IPS-NIHi11 (cell line): Measurements from ENCODE around the gene ARMC5.
A peak's percentile ranks its signal among the peaks of the same experiment; 100 is the strongest.
"Not testable (repeated sequence)": the region's sequence is repeated elsewhere in the genome, so short reads cannot be mapped to it uniquely, and the experiment has no call there.

Experiments used
- DNase-seq: peaks from one replicate; pipeline ENCODE4 v3.0.0; 2012; ENCODE audit warnings: mixed read lengths, low spot score

The ARMC5 gene, protein sequence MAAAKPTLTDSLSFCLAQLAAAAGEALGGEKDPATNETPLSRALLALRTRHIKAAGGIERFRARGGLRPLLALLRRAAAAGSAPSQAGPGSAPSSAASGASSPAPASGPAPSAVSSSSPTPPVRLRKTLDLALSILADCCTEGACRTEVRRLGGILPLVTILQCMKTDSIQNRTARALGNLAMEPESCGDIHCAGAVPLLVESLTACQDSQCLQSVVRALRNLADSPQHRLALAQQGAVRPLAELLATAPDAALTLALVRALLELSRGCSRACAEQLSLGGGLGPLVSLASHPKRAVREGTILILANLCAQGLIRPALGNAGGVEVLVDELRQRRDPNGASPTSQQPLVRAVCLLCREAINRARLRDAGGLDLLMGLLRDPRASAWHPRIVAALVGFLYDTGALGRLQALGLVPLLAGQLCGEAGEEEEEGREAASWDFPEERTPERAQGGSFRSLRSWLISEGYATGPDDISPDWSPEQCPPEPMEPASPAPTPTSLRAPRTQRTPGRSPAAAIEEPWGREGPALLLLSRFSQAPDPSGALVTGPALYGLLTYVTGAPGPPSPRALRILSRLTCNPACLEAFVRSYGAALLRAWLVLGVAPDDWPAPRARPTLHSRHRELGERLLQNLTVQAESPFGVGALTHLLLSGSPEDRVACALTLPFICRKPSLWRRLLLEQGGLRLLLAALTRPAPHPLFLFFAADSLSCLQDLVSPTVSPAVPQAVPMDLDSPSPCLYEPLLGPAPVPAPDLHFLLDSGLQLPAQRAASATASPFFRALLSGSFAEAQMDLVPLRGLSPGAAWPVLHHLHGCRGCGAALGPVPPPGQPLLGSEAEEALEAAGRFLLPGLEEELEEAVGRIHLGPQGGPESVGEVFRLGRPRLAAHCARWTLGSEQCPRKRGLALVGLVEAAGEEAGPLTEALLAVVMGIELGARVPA

DNA sequence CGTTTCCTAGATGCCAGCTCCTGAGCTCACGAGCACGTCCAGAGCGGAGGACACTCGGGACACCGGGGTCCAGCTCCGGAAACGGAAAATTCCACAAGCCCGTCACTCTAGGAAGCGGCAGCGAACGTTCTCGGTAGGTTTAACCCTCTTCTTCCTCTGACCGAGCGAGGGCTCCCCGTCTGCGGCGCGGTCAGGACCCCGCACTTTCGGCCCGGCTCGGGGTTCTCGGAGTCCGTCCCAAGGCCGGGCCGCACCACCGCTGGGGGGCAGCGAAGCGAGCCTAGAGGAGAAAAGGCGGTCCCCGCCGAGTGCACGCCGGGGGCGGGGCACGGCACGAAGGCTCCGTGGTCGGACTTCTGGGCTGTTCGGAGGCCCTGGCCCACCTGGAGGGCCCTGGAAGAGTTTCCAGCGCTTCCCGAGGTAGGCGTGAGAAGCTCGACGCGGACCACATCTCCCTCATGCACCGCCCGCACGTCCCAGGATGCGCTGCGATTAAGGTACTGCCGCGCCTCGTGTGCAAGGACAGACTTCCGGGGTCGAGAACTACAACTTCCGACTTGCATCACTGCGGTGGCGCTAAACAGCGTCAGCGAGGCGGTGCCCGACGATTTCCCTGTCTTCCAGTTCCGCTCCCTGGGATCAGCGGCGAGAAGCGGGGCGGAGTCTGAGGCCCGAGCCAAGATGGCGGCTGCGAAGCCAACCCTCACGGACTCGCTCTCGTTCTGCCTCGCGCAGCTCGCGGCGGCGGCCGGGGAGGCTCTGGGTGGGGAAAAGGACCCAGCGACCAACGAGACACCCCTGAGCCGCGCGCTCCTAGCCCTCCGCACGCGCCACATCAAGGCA, at the start of gene ARMC5:
Gene ARMC5 (plus strand): TSS at position 658 of the 843 bp plus-strand sequence. CDS start 24 bp downstream, at position 682.
- DNase-seq, result peak; percentile 88

DNA sequence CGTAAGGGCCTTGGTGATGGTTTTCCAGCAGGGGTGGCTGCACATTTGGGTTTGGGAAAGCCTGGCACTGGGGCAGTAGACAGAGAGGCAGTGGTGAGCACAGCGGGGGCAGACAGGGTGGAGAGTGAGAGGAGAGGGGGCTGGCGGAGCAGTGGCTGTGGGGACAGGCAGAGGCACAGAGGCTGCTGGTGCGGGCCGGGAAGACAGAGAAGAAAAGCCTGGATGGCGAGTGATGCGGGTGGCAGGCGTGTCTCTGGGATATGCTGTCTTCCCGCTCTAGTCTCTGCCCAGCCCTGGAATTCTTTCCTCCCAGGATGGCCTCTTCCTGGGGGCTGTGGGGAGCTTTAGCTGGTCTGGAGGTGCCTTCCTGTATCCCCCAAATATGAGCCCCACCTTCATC, 49.2 kb upstream of the ARMC5 start:
- DNase-seq, result no peak

DNA sequence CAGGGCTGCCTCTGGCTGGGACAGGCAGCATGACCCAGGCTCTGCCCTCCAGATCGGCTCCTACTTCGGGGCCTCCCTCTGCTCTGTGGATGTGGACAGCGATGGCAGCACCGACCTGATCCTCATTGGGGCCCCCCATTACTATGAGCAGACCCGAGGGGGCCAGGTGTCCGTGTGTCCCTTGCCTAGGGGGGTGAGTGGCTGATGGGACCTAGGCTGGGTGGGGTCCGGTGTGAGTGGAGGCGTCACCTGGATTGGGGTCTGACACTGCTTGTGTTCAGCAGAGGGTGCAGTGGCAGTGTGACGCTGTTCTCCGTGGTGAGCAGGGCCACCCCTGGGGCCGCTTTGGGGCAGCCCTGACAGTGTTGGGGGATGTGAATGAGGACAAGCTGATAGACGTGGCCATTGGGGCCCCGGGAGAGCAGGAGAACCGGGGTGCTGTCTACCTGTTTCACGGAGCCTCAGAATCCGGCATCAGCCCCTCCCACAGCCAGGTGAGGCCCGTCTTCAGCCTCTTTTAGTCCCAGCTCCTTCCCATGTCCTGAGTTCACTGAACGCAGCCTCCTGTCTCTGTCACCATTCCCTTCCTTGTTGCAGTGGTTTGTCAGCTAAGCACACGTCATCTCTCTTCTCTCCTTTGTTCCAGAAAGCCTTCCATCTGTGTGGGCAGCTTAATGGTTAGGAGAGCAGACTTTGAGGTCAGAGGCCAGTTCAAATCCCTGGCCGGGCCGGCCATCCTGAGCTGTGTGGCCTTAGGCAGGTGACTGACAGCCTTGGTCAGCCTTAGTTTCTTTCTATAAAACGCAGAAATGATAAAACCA, 48.1 kb upstream of the ARMC5 start:
- no peak for DNase-seq

DNA sequence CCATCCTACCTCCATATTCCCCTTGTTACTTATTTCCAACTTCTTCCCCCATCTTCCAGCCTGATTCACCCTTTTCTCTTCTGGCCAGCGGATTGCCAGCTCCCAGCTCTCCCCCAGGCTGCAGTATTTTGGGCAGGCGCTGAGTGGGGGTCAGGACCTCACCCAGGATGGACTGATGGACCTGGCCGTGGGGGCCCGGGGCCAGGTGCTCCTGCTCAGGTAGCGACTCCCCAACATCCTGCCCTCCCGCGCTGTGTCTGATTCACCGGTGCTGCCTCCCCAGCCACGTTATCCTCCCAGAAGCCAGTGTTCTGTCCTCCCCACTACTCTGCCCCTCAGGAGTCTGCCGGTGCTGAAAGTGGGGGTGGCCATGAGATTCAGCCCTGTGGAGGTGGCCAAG, 46.6 kb upstream of the ARMC5 start:
- DNase-seq, result no peak

DNA sequence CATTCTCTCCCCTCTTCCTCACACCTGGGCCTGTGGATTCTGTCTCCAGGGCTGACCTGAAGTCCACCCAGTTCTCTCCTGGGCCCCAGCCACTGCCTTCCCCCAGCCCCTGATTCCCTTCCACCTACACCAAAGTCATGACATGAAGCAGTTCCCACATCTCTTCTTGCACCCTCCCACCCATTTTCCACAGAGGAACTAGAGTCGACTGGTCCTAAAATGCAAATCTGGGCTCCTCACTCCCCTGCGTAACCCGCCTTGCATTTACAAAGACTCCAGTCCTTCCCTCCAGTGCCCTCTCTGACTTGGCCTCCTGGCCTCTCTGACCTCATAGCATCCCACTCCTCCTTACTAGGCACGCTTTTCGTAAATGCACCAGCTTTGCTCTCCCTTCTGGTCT, 45.9 kb upstream of the ARMC5 start:
- no peak for DNase-seq

DNA sequence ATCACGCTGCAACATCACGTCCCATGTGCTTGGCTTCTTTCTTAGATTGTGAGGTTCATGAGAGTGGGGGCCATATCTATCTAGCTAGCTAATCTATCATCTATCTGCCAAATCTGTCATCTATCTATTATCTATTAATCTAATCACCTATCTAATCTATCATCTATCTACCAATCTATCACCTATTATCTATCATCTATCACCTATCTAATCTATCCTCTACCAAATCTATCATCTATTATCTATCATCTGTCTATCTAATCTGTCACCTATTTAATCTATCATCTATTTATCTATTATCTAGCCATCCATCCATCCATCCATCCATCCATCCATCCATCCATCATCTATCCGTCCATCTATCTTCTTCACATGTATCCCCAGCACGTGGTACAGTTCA, 45.4 kb upstream of the ARMC5 start:
- DNase-seq, result no peak

DNA sequence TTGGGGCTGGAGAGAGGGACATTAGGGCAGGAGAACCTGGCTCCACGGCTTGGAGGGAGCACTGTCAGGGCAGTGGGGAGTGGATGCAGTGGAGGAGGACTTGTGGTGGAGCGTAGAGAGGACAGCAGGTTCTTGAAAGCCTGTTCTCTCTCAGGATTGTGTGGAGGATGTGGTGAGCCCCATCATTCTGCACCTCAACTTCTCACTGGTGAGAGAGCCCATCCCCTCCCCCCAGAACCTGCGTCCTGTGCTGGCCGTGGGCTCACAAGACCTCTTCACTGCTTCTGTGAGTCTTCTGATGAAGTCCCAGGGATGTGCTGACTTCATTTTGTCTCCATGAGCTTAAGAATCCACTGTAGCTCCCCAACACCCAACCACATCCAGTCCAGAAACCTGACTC, 44.6 kb upstream of the ARMC5 start:
- DNase-seq, result no peak

DNA sequence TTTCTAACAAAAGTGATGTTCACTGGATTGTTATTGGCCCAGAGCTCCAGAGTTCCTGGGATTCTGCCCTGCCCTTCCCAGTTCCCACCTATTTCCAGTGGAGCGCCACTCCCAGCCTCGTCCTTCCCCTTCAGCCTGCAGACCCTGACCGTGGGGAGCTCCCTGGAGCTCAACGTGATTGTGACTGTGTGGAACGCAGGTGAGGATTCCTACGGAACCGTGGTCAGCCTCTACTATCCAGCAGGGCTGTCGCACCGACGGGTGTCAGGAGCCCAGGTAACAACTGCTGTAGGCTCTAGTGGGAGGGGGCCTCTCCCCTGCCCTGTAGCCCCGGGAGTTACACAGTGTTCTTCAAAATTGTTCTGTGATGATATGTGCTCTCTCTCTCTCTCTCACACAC, 42.9 kb upstream of the ARMC5 start:
- no peak for DNase-seq

DNA sequence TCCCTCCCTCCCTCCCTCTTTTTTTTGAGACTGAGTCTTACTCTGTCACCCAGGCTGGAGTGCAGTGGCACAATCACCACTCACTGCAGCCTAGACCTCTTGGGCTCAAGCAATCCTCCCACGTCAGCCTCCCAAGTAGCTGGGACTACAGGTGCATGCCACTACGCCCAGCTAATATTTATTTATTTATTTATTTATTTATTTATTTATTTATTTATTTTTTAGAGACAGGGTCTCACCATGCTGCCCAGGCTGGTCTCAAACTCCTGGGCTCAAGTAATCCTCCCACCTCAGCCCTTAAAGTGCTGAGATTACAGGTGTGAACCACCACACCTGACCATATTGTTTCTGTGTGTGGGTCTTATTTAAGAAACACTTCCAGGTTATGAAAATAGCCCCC, 42.3 kb upstream of the ARMC5 start:
- DNase-seq, result not testable (repeated sequence)

DNA sequence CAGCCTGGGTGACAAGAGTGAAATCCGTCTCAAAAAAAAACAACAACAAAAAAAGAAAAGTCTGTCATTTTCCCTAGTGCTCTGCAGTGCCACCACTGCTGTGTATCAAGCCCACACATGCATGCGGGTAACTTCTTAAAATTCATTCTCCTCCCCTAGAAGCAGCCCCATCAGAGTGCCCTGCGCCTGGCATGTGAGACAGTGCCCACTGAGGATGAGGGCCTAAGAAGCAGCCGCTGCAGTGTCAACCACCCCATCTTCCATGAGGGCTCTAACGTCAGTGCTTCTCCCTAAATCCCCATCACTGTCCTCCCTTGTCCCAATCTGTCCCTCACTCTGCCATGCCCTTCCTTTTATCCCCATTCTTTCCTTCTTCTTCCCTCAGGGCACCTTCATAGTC, 41.4 kb upstream of the ARMC5 start:
- DNase-seq, result no peak

DNA sequence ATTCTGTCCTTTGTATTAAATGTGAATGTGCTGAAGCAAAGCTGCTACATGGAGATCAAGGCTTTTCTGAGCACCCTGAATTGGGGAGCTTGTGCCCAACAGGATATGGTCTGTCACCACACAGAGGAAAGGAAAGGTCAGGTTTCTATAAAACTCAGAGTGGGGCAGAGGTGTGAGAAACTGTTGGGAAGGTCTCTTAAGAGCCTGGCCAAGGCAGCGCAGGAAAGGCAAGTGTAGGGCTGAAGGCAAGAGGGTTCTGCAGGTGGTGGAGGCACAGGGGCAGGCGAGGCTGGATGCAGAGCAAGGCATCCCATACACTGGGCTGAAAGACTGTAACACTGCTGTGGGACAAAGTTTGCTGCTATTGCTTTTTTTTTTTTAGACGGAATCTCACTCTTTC, 39.3 kb upstream of the ARMC5 start:
- DNase-seq, result no peak

DNA sequence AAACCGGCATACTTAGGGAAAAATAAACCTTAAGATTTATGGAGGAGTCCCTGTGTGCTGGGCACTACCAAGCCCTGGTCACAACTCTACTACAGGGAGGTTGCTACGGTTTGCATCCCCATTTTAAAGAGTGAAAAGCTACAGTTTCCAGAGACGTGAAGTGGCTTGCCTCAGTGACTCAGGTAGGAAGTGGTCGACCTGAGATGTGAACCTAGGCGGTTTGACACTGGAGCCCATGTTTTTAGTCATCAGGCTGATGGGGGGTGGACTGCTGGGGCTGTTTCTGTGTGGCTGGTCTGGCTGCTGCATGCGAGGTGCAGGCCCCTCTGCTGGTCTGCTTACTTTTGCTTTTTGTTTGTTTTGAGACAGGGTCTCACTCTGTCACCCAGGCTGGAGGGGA, 37.7 kb upstream of the ARMC5 start:
- DNase-seq, result no peak

DNA sequence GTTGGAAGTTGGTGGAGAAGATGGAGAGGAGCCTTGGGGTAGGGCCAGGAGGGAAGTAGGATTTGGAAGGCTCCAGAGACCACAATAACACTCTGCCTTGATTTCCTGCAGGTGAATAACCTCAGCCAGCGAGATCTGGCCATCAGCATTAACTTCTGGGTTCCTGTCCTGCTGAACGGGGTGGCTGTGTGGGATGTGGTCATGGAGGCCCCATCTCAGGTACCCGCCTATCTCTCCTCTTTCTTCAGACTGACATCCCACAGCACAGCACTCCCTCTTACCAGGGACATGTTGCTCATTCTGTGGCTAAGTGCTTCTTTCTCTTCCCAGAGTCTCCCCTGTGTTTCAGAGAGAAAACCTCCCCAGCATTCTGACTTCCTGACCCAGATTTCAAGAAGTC, 36.1 kb upstream of the ARMC5 start:
- DNase-seq, result no peak

DNA sequence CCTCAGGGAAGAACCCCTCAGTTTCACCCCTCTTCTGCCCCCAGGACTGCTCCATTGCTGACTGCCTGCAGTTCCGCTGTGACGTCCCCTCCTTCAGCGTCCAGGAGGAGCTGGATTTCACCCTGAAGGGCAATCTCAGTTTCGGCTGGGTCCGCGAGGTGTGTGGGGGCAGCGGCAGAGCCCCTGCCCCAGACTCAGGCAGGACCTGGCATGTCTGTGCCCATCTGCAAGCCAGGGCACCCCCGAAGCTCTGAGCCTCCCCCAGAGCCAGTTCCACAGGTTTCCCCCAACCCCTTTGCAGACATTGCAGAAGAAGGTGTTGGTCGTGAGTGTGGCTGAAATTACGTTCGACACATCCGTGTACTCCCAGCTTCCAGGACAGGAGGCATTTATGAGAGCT, 35.5 kb upstream of the ARMC5 start:
- DNase-seq, result no peak

DNA sequence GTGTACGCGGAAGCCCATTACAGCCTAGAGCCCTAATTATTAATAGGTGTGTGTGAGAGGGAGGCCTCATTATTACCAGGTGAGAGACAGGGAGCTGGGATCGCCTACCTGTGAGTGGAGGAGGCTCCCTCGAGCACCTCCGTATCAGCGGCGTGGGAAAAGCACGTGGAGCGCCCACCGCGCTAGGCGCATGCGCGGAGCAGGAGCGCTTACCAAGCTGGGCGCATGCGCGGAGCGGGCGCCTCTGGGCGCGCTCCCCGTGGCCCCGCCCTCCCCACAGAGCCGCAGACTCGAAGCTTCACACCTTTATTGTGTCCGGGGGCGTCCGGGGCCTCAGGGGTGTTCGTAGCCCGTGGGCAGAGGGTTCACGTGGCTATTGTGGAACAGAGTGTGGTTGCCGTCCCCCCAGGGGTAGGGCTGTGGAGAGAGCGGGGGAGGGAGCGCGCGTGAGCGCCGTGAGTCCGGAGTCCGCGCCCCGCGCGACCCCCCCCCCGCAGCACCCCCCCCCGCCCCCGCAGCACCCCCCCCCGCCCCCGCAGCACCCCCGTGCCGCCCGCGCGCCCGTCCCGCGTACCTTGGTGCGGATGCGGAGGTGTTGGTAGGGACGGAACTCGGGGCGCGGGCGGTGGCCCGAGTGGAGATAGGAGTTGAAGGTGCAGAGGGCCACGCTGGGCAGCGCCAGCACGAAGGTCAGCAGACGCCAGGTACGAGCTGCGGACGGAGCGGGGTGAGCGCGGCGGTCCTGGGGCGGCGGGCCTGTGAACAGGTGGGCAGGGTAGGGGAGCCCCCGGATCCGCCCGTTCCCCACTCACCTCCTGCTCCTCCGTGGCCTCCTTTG, 31.6 kb upstream of the ARMC5 start:
- peak; percentile 74 for DNase-seq

DNA sequence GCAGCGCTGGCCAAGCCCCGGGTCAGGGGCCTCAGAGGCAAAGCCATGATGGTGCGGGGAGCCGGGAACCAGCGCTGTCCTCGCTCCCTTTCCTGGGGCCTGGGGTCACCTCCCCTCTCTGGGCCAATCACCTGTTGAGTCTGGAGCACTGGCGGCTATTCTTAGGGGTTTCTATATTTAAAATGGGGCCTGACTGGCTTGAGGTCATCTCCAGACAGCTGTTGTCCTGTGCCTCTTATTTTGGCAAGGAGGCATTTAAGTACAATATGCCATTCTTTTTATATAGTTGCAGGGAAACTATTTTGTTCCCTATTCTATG, 31.1 kb upstream of the ARMC5 start, which contains the start of gene COX6A2:
Gene COX6A2 (minus strand): TSS at position 82 of the 319 bp plus-strand sequence. CDS start 35 bp downstream, at position 47.
- no peak for DNase-seq

DNA sequence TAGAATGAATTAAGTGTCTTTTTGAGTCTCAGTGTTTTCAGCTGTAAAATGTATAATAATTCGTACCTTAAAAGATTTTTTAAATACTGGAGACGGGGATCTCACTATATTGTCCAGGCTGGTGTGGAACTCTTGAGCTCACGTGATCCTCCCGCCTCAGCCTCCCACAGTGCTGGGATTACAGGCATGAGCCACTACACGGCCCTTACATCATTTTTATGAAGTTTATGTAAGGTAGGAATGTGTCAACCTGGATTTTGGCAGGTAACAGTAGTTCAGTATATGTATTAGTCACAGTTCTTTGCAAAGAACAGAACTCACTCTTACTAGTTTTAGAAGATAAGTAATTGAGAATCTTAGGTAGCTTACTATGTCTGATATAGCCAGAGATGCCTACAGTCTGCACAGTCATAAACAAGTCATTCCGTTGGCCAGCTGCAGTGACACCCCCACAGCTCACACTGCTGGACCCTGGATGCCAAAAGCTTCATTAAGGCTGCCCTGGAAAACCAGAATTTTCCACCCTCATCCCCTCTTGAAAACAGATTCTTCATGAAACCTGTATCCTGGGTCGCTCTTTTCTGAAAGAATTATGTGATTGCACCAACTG, 30.6 kb upstream of the ARMC5 start:
- DNase-seq, result no peak

DNA sequence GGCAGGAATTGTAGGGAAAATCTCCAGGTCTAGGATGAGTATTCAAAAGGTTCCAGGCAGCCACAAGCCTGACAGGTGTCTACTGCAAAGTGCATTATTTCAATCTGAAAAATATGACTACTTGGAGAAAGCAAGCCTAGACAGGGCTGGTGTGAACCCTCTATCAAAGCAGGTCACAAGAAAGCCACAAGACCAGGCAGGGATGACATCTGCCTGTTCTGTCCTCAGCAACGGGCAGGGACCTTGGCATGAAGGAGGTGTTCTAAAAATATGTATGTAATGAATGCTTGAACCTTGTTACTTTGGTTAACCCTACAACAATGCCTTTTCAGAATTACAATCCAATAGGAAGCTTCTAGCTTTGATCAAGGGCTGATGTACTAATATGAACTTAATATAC, 30.0 kb upstream of the ARMC5 start:
- no peak for DNase-seq

DNA sequence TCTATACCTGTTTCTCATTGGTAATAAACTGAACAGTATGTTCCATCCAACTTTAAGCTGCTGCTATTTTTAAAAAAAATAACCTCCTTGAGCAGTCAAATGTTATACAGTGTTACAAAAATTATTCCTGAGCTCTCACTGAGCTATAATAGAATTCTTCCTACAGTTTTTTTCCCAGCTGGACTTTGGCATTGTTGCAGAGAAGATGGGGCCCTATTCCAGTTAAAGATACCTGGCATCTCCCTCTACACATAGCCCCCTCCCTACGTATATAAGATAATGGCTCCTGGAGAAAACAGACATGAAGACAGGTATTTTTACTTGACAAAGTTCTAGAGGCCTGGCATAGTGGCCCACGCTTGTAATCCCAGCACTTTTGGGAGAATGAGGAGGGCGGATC, 29.5 kb upstream of the ARMC5 start:
- no peak for DNase-seq
